ENCODE measurements around the gene UBE2D1. TPM values are rescaled to one million over a fixed set of nuclear protein-coding genes. Genes with fewer than 3 reads are reported as not detected.

UBE2D1 gene
- total RNA-seq, 1 donor from 2014 or later, result 33.3 TPM

- Mint-ChIP-seq H3K27me3 (no peaks in the 10 kb centered on the region), H3K36me3 (ENCODE audit: insufficient read depth) (no peaks in the 10 kb centered on the region), H3K27ac (no peak overlapping the region), H3K4me1 (ENCODE audit: low read depth) (peaks cover 6% of the 10 kb centered on the region), H3K4me3 (ENCODE audit: low read depth) (no peak overlapping the region), H3K9me3 (ENCODE audit: low read depth) (no peaks in the 10 kb centered on the region)
- DNase-seq (ENCODE audit: low spot score, unreplicated experiment), result no peak
- TF ChIP-seq CTCF (IDR thresholded peaks at IDR 0.05; ENCODE audit: unreplicated experiment), result no peak
These were observed 17.9 kb upstream of the UBE2D1 start for GRCh38 chr10:58316874-58317273.

GRCh38 chr10:58318346-58318745 lies 16.5 kb upstream of the UBE2D1 start:
- Mint-ChIP-seq H3K27me3 (no peaks in the 10 kb centered on the region), H3K4me1 (ENCODE audit: low read depth) (peaks cover 6% of the 10 kb centered on the region), H3K4me3 (ENCODE audit: low read depth) (no peak overlapping the region), H3K27ac (no peak overlapping the region), H3K36me3 (ENCODE audit: insufficient read depth) (no peaks in the 10 kb centered on the region), H3K9me3 (ENCODE audit: low read depth) (no peaks in the 10 kb centered on the region)
- no peak for DNase-seq (ENCODE audit: low spot score, unreplicated experiment)
- TF ChIP-seq CTCF (IDR thresholded peaks at IDR 0.05; ENCODE audit: unreplicated experiment), result no peak

- Mint-ChIP-seq H3K9me3 (ENCODE audit: low read depth) (no peaks in the 10 kb centered on the region), H3K4me3 (ENCODE audit: low read depth) (no peak overlapping the region), H3K4me1 (ENCODE audit: low read depth) (peaks cover 6% of the 10 kb centered on the region), H3K36me3 (ENCODE audit: insufficient read depth) (no peaks in the 10 kb centered on the region), H3K27ac (no peak overlapping the region), H3K27me3 (no peaks in the 10 kb centered on the region)
- no peak for TF ChIP-seq CTCF (IDR thresholded peaks at IDR 0.05; ENCODE audit: unreplicated experiment)
- no peak for DNase-seq (ENCODE audit: low spot score, unreplicated experiment)
These were observed 15.2 kb upstream of the UBE2D1 start for GRCh38 chr10:58319599-58319998.

- Mint-ChIP-seq H3K27me3 (no peaks in the 10 kb centered on the region), H3K36me3 (ENCODE audit: insufficient read depth) (no peaks in the 10 kb centered on the region), H3K9me3 (ENCODE audit: low read depth) (no peaks in the 10 kb centered on the region), H3K4me1 (ENCODE audit: low read depth) (peaks cover 5% of the 10 kb centered on the region), H3K27ac (no peak overlapping the region), H3K4me3 (ENCODE audit: low read depth) (no peak overlapping the region)
- DNase-seq (ENCODE audit: low spot score, unreplicated experiment), result no peak
- TF ChIP-seq CTCF (IDR thresholded peaks at IDR 0.05; ENCODE audit: unreplicated experiment), result no peak
These were observed 14.3 kb upstream of the UBE2D1 start for GRCh38 chr10:58320351-58321049.

GRCh38 chr10:58322072-58322834 lies 12.6 kb upstream of the UBE2D1 start:
- no peaks in the 10 kb centered on the region for H3K36me3 Mint-ChIP-seq (ENCODE audit: insufficient read depth)
- no peaks in the 10 kb centered on the region for H3K27me3 Mint-ChIP-seq
- H3K27ac Mint-ChIP-seq, result no peak overlapping the region
- no peak overlapping the region for H3K4me3 Mint-ChIP-seq (ENCODE audit: low read depth)
- H3K4me1 Mint-ChIP-seq (ENCODE audit: low read depth), result no peaks in the 10 kb centered on the region
- DNase-seq (ENCODE audit: low spot score, unreplicated experiment), result no peak
- H3K9me3 Mint-ChIP-seq (ENCODE audit: low read depth), result no peaks in the 10 kb centered on the region
- TF ChIP-seq CTCF (IDR thresholded peaks at IDR 0.05; ENCODE audit: unreplicated experiment), result no peak
